ENCODE data around the gene LMF1.

Gene LMF1

GRCh38 chr16:929227-930073 is 41.3 kb downstream of the LMF1 start:
- DNase-seq (no peak), ATAC-seq (replicated peaks) (no peak)
- no peak overlapping the region for H3K4me3 Mint-ChIP-seq
- H3K27me3 Mint-ChIP-seq = no peaks in the 10 kb centered on the region
- H3K9me3 Mint-ChIP-seq = peaks cover 0 to 3% of the 10 kb centered on the region in 2 donors
- H3K4me1 Mint-ChIP-seq (ENCODE audit: low read depth in 2 of 2) = no peaks in the 10 kb centered on the region
- H3K36me3 Mint-ChIP-seq (ENCODE audit: insufficient read depth) = peaks cover 19% of the 10 kb centered on the region
- H3K27ac Mint-ChIP-seq = peak overlapping the region; percentile 44 to 76

GRCh38 chr16:928526-928925 is 42.3 kb downstream of the LMF1 start:
- ATAC-seq (replicated peaks) = no peak
- Mint-ChIP-seq H3K27ac (no peak overlapping the region), H3K4me1 (ENCODE audit: low read depth in 2 of 2) (no peaks in the 10 kb centered on the region), H3K9me3 (peaks cover 0 to 3% of the 10 kb centered on the region in 2 donors), H3K27me3 (no peaks in the 10 kb centered on the region), H3K4me3 (no peak overlapping the region), H3K36me3 (ENCODE audit: insufficient read depth) (peaks cover 13% of the 10 kb centered on the region)
- no peak for DNase-seq

GRCh38 chr16:927931-928330 is 42.9 kb downstream of the LMF1 start:
- Mint-ChIP-seq H3K4me1 (ENCODE audit: low read depth in 2 of 2) (no peaks in the 10 kb centered on the region), H3K4me3 (no peak overlapping the region)

GRCh38 chr16:927406-927805 is 43.4 kb downstream of the LMF1 start:
- Mint-ChIP-seq H3K27me3 (no peaks in the 10 kb centered on the region), H3K27ac (peak overlapping the region in 1 of 2 donors; percentile 20), H3K4me3 (no peak overlapping the region), H3K4me1 (ENCODE audit: low read depth in 2 of 2) (peaks cover 0 to 1% of the 10 kb centered on the region in 2 donors), H3K9me3 (peaks cover 0 to 3% of the 10 kb centered on the region in 2 donors), H3K36me3 (ENCODE audit: insufficient read depth) (peaks cover 12% of the 10 kb centered on the region)
- DNase-seq = no peak
- ATAC-seq (replicated peaks) = no peak

More at GRCh38 chr16:927931-928330, 42.9 kb downstream of the LMF1 start:
- Mint-ChIP-seq H3K27me3 (no peaks in the 10 kb centered on the region), H3K27ac (no peak overlapping the region), H3K9me3 (peaks cover 0 to 3% of the 10 kb centered on the region in 2 donors), H3K36me3 (ENCODE audit: insufficient read depth) (peaks cover 12% of the 10 kb centered on the region)
- DNase-seq (no peak), ATAC-seq (replicated peaks) (no peak)

- Mint-ChIP-seq H3K27ac (no peak overlapping the region), H3K4me3 (no peak overlapping the region), H3K9me3 (peaks cover 0 to 3% of the 10 kb centered on the region in 2 donors), H3K36me3 (ENCODE audit: insufficient read depth) (peaks cover 12% of the 10 kb centered on the region), H3K27me3 (no peaks in the 10 kb centered on the region), H3K4me1 (ENCODE audit: low read depth in 2 of 2) (peaks cover 1 to 3% of the 10 kb centered on the region in 2 donors)
- DNase-seq = no peak
- ATAC-seq (replicated peaks) = no peak
Measured at GRCh38 chr16:926715-927114, 44.1 kb downstream of the LMF1 start.

- no peak for DNase-seq
- Mint-ChIP-seq H3K36me3 (ENCODE audit: insufficient read depth) (peaks cover 10% of the 10 kb centered on the region), H3K4me1 (ENCODE audit: low read depth in 2 of 2) (peaks cover 4 to 10% of the 10 kb centered on the region in 2 donors), H3K27ac (no peak overlapping the region), H3K9me3 (peaks cover 0 to 3% of the 10 kb centered on the region in 2 donors), H3K4me3 (no peak overlapping the region), H3K27me3 (no peaks in the 10 kb centered on the region)
- no peak for ATAC-seq (replicated peaks)
Measured at GRCh38 chr16:924806-925205, 46.0 kb downstream of the LMF1 start.

- Mint-ChIP-seq H3K27ac (no peak overlapping the region), H3K9me3 (peaks cover 0 to 3% of the 10 kb centered on the region in 2 donors), H3K4me3 (no peak overlapping the region), H3K4me1 (ENCODE audit: low read depth in 2 of 2) (peaks cover 4 to 10% of the 10 kb centered on the region in 2 donors), H3K27me3 (no peaks in the 10 kb centered on the region), H3K36me3 (ENCODE audit: insufficient read depth) (peaks cover 10% of the 10 kb centered on the region)
- DNase-seq (no peak), ATAC-seq (replicated peaks) (no peak)
Measured at GRCh38 chr16:924063-924462, 46.7 kb downstream of the LMF1 start.

GRCh38 chr16:923184-923583 is 47.6 kb downstream of the LMF1 start:
- no peaks in the 10 kb centered on the region for H3K27me3 Mint-ChIP-seq
- no peak overlapping the region for H3K4me3 Mint-ChIP-seq
- H3K36me3 Mint-ChIP-seq (ENCODE audit: insufficient read depth) = peaks cover 10% of the 10 kb centered on the region
- DNase-seq (no peak), ATAC-seq (replicated peaks) (no peak)
- H3K9me3 Mint-ChIP-seq = peaks cover 0 to 3% of the 10 kb centered on the region in 2 donors
- no peak overlapping the region for H3K27ac Mint-ChIP-seq
- peaks cover 4 to 10% of the 10 kb centered on the region in 2 donors for H3K4me1 Mint-ChIP-seq (ENCODE audit: low read depth in 2 of 2)

- no peak overlapping the region for H3K27ac Mint-ChIP-seq
- no peak overlapping the region for H3K4me3 Mint-ChIP-seq
- DNase-seq (no peak), ATAC-seq (replicated peaks) (no peak)
- H3K36me3 Mint-ChIP-seq (ENCODE audit: insufficient read depth) = peaks cover 7% of the 10 kb centered on the region
- peaks cover 4 to 10% of the 10 kb centered on the region in 2 donors for H3K4me1 Mint-ChIP-seq (ENCODE audit: low read depth in 2 of 2)
- H3K9me3 Mint-ChIP-seq = peaks cover 0 to 3% of the 10 kb centered on the region in 2 donors
- no peaks in the 10 kb centered on the region for H3K27me3 Mint-ChIP-seq
Measured at GRCh38 chr16:922051-922450, 48.7 kb downstream of the LMF1 start.

- ATAC-seq (replicated peaks) (no peak), DNase-seq (no peak)
- Mint-ChIP-seq H3K27ac (peak overlapping the region in 1 of 2 donors; percentile 86), H3K27me3 (no peaks in the 10 kb centered on the region), H3K4me1 (ENCODE audit: low read depth in 2 of 2) (peaks cover 4 to 10% of the 10 kb centered on the region in 2 donors), H3K4me3 (no peak overlapping the region), H3K9me3 (peaks cover 0 to 3% of the 10 kb centered on the region in 2 donors), H3K36me3 (ENCODE audit: insufficient read depth) (peaks cover 7% of the 10 kb centered on the region)
Measured at GRCh38 chr16:921321-921905, 49.4 kb downstream of the LMF1 start.

GRCh38 chr16:920717-921116 is 50.1 kb downstream of the LMF1 start:
- Mint-ChIP-seq H3K9me3 (no peaks in the 10 kb centered on the region), H3K4me1 (ENCODE audit: low read depth in 2 of 2) (peaks cover 4 to 10% of the 10 kb centered on the region in 2 donors), H3K27me3 (no peaks in the 10 kb centered on the region), H3K4me3 (peak overlapping the region in 1 of 2 donors; percentile 11), H3K27ac (no peak overlapping the region), H3K36me3 (ENCODE audit: insufficient read depth) (peaks cover 7% of the 10 kb centered on the region)
- ATAC-seq (replicated peaks) (no peak), DNase-seq (no peak)

- DNase-seq = no peak
Measured at GRCh38 chr16:920051-920681, 50.6 kb downstream of the LMF1 start.

GRCh38 chr16:919658-920050 is 51.1 kb downstream of the LMF1 start:
- DNase-seq (no peak), ATAC-seq (replicated peaks) (no peak)
- no peaks in the 10 kb centered on the region for H3K9me3 Mint-ChIP-seq
- no peak overlapping the region for H3K4me3 Mint-ChIP-seq
- H3K36me3 Mint-ChIP-seq (ENCODE audit: insufficient read depth) = peaks cover 7% of the 10 kb centered on the region
- no peaks in the 10 kb centered on the region for H3K27me3 Mint-ChIP-seq
- H3K4me1 Mint-ChIP-seq (ENCODE audit: low read depth in 2 of 2) = peaks cover 7 to 10% of the 10 kb centered on the region in 2 donors
- H3K27ac Mint-ChIP-seq = no peak overlapping the region

More at GRCh38 chr16:920051-920681, 50.6 kb downstream of the LMF1 start:
- Mint-ChIP-seq H3K27ac (no peak overlapping the region), H3K36me3 (ENCODE audit: insufficient read depth) (peaks cover 7% of the 10 kb centered on the region), H3K9me3 (no peaks in the 10 kb centered on the region), H3K27me3 (no peaks in the 10 kb centered on the region), H3K4me1 (ENCODE audit: low read depth in 2 of 2) (peaks cover 4 to 10% of the 10 kb centered on the region in 2 donors), H3K4me3 (peak overlapping the region in 1 of 2 donors; percentile 11)
- no peak for ATAC-seq (replicated peaks)

Data from effector memory CD8-positive, alpha-beta T cell (primary cell).